Renal cortical epithelial cell (primary cell): ENCODE measurements around the gene AHSG. TPM values are rescaled to one million over a fixed set of nuclear protein-coding genes. Genes with fewer than 3 reads are reported as not detected.
A peak's percentile ranks its signal among the peaks of the same experiment; 100 is the strongest.
"Not testable (repeated sequence)": the region's sequence is repeated elsewhere in the genome, so short reads cannot be mapped to it uniquely, and the experiment has no call there.

ENCODE experiments used
- DNase-seq: peaks from one replicate; pipeline ENCODE4 v3.0.0-alpha.2; 2011; ENCODE audit warnings: low read depth
- total RNA-seq: library from RNA; depleted of rRNA; stranded (reverse); fragments of >200 nt; gene quantifications from 2 replicates; pipeline ENCODE4 v1.2.3, GENCODE V29; 2014

Gene AHSG
- total RNA-seq, 1 donor from 2014 or later, result not detected

DNA sequence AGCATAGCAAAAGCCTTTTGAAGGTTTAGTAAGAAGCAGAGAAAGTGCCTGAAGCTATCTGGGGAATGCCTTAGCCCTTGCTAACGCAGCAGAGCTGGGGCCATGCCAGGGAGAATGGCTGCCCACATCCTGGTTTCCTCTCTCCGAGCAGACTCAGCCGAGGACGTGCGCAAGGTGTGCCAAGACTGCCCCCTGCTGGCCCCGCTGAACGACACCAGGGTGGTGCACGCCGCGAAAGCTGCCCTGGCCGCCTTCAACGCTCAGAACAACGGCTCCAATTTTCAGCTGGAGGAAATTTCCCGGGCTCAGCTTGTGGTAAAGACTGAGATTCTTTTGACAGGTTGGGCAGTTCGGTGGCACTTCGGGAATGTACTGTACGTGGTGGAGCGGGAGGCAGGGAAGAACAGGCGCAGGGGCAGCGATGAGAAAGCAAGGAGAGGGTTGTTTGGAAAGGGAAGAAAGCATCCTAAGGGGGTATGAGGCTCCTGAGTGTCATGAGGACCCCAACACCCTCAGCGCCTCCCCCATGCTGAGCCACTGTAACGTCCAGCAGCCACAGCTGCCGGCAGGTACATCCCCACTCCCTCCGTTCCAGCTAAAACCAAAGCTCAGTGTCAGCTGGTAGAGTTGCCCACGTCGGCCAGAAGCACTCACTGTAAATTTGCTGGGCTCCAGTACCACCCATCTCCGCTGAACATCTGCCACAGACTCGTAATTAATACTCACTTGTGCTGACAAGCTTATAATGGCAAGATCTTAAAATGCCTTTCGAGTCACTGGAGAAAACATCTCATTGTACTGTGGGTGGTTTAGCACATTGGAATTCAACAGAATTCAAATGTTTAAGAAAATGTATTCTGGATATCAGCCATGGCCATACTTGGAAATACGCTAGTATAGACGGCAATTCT, 4.4 kb downstream of the AHSG start:
- DNase-seq, result peak; percentile 97

- DNase-seq, result no peak
These were observed 5.6 kb downstream of the AHSG start for GRCh38 chr3:186618318-186618938.

DNA sequence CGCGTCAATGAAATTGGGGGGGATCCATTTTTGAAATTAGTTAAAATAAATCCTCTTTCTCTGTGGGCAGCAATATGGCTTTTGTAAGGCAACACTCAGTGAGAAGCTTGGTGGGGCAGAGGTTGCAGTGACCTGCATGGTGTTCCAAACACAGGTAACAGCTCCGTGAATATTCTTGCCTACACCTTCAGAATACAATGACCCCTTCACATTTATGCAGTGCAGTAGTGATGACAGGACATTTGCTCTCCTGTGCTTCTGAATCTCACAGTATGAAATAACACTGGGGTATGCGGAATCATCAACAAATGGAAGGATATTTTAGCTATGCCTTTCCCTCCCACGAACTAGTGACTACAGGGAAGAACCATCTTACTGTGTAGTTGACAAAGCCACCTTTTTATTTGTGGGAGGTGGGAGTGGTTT, 6.9 kb downstream of the AHSG start:
- no peak for DNase-seq

- no peak for DNase-seq
These were observed 7.6 kb downstream of the AHSG start for GRCh38 chr3:186620213-186621092.

- DNase-seq, result no peak
These were observed 9.2 kb downstream of the AHSG start for GRCh38 chr3:186621894-186622650.

- DNase-seq, result no peak
These were observed 9.9 kb downstream of the AHSG start for GRCh38 chr3:186622651-186623310.

DNA sequence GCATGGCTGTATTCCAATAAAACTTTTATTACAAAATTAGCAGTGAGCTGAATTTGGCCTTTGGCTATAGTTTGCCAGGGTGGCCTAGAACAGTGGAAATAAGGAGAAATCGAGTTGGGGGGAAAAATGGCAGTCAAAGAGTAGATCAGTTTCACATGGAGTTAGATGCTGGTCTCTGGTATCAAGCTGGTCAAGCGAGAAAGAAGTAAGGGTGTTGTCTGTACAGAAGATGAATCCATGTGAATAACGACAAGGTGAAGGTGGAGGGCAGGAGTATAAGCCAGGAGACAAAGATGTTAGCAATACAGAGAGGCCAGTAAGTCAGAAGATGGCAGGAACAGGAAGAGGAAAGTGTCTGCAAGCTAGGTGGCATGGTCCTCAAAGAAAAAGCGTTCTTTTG, 11.7 kb downstream of the AHSG start:
- DNase-seq, result no peak

GRCh38 chr3:186625600-186626042, 12.8 kb downstream of the AHSG start:
- no peak for DNase-seq

DNA sequence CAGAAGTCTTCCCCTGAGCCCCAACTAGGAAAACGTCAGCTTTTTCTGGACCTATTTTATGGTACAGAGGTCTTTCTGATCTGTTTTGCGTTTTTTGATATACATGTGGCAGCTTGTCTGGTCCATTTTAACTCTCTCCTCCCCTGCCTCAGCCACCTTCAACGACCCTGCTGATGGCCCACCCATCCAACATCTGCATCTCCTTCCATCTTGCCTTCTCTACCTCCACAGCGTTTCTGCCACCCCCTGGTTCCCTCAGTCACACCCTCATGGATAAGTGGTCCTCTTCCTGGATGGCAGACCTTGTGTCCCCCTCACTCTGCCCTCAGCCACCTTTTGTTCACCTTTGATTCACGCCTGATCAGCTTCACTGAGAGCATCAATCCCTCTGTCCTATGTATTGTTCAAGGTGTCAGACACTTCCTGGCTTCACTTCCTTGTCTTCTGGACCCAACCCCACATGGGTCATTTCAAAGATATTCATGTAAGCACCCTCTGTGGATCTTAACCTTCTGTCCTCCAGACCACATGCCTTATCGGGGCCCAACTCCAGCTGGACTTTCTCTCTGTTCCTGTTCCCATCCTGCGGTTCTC, 13.5 kb downstream of the AHSG start:
- no peak for DNase-seq

DNA sequence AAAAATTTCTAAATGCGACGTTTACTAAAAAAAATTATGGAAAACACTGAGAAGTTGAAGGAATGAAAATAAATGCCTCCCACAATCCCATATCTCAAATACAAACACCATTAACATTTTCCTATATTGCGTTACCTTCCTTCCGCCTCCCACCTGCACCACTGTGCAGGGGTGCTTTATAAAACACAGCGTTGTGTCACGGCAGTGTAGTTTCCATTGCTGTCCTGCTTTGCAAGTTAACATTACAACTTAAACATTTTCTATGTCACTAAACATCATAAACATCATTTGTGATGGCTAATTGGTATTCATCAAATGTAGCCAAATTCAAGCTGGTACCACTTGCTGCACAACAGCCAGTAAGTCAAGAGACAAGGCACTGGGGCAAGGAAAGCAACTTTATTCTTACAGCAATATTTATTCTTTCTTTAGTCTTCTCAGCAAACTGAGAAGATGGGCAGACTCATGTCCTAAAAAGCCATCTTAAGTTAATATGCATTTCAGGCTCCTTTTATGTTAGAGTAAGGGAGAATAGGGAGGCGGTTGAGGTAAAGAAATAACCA, 15.1 kb downstream of the AHSG start:
- DNase-seq, result no peak

DNA sequence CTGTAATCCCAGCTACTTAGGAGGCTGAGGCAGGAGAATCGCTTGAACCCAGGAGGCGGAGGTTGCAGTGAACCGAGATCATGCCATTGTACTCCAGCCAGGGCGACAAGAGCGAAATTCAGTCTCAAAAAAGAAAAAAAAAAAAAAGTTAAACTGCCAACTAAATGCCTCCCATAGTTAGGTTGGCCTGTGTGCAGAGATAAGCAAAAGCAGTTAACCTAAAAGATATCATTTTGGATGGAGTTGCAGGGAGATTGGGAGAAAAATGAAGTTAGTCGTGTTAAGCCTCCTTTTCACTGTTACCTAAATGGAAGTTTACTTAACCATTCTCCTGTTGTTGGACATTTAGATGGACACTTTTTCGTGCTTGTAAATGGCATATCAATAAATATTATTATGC, 15.9 kb downstream of the AHSG start:
- no peak for DNase-seq

DNA sequence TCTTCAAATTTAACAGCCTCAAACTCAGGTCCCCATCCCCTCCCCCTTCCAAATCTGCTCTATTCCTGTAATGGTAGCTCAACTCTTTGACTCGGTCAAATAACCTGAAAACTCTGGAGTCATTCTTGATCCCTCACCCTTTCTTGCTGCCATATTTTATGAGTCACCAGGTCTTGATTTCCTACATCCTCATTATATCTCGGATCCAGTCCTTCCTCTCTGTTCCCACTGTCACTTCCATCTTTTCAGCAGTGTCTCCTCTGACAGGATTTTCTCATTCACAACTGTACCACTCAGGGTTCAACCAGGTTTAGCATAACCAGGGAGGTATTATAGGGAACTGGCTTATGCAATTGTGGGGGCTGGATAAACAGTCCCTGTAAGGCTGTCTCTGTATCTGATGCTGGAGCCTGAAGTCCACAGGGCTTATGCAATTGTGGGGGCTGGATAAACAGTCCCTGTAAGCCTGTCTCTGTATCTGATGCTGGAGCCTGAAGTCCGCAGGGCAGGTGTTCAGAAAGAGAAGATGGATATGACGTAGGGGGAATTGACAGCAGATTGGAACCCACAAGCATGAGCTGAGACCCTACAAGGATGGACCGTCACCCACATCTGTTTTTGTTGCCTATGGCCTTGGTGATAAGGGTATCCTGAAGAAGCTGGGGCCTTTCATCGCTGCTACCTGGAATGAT, 18.2 kb downstream of the AHSG start:
- no peak for DNase-seq

DNA sequence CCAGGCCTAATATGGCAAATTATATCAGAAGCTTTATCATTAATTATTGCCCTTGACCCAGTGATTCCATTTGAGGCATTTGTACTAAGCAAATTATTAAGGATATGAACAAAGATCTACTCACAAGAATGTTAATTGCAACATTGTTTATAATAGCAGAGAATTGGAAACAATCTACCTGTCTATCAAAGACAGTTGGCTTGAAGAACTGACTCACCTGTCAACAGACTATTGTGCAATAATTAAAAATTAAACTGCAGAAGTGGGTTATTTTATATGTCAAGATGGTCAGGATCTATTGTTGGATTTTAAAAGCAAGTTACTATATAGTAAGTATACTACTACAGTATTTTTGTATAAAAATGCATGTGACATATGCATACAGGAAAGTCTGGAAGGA, 20.6 kb downstream of the AHSG start:
- peak; percentile 62 for DNase-seq

DNA sequence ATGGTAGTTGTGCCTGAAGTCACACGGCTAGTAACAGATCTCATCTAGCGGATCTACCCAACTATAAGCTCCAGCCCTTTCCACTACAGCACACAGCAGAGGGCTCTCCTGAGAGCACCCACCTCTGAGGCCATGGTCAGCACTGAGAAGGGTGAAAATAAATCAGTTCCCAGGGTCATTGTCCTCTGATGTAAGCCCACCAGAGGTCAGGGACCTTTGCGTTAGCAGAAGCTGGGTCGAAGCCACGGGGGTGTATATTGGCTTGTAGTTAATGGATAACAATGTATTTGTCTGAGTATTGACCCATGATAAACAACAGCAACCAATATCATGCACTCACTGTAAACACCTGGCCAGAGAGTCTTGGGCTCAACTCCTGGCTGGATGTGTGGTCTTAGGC, 21.3 kb downstream of the AHSG start:
- not testable (repeated sequence) for DNase-seq

DNA sequence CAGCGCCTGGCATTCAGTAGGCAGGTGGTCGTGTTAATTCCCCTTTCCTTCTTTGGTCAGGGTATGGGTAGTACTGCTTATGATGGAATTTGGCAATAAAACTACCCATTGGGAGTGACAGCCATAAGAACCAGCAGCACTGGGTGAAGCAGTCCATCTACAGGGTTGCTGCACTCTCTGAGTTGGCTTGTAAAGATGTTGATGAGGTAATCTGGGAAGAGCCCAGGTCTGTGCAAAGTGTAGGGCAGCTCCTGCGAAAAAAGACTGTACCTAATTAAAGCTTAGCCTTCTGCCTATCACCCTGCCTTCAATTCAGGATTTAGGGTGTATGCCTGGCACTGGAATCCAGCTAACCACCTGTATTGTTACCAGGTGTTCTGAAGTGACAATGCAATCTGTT, 22.7 kb downstream of the AHSG start:
- DNase-seq, result no peak

DNA sequence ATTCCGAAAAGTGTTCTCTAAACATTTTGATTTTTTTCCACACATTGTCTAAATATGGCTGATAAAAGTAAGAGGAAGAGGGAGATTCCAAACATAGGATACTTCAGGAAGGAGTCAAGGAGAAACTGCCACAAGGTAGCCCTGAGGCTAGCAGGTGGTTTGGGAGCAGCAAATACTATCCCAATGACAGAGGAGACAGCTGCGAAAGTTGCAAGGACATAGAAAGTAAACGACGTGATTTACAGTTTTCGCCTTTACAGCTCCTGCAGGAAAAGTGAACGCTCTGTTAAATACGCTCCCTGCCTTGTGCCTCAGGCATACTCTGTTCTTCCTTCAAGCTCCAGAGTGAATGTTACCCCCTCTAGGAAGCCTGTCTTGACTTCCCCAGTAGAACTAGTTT, 23.7 kb downstream of the AHSG start:
- no peak for DNase-seq

GRCh38 chr3:186637686-186638085, 24.8 kb downstream of the AHSG start:
- DNase-seq, result no peak

DNA sequence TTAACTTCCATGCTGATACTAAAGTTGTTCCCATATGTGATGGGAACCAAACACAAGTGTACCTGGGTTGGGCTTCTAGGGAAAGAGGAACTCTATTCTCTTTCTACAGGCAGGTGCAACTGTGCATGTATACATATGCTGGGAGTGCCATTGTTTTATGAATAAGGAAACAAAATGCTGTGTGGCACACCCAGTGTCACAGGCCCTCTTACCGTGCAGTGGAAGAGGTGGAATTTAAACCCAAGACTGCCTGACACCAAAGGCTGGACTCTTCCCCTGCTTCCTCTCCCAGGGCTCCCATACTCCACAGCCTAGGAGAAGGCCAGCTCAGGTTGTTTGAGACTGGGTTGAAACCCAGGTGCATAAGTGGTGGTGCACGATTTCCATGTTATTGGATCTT, 25.4 kb downstream of the AHSG start:
- DNase-seq, result no peak

- DNase-seq, result no peak
These were observed 27.1 kb downstream of the AHSG start, which contains the start of gene FETUB for GRCh38 chr3:186639778-186640472. FETUB (plus strand) TSS chr3:186640399; CDS start chr3:186640461, 62 bp downstream.
